Nucleus accumbens (tissue), 56 donors: Measurements from ENCODE around the gene GTSE1.

Experiments
- DNase-seq, 56 donors: peaks; one replicate each; lab custom pipeline; 2025; lab: John Stamatoyannopoulos, UW

Gene GTSE1

GRCh38 chr22:46349238-46349637, 52.6 kb downstream of the GTSE1 start:
- no peak for DNase-seq

GRCh38 chr22:46349681-46350080, 53.0 kb downstream of the GTSE1 start:
- no peak for DNase-seq

GRCh38 chr22:46350121-46350520, 53.5 kb downstream of the GTSE1 start:
- DNase-seq = no peak

- no peak for DNase-seq
Measured at GRCh38 chr22:46350646-46351045, 54.0 kb downstream of the GTSE1 start.

- DNase-seq = no peak
Measured at GRCh38 chr22:46351131-46351735, 54.6 kb downstream of the GTSE1 start.

- DNase-seq = no peak
Measured at GRCh38 chr22:46351767-46352166, 55.1 kb downstream of the GTSE1 start.

GRCh38 chr22:46352276-46352675, 55.6 kb downstream of the GTSE1 start:
- no peak for DNase-seq

- peak in 33 of 56 donors; percentile 4 to 83 (median 44) for DNase-seq
Measured at GRCh38 chr22:46352691-46353386, 56.2 kb downstream of the GTSE1 start.

- no peak for DNase-seq
Measured at GRCh38 chr22:46353483-46354105, 56.9 kb downstream of the GTSE1 start.

GRCh38 chr22:46354176-46354992, 57.7 kb downstream of the GTSE1 start:
- DNase-seq = no peak

- no peak for DNase-seq
Measured at GRCh38 chr22:46354993-46355305, 58.3 kb downstream of the GTSE1 start.

- DNase-seq = peak in 32 of 56 donors; percentile 5 to 81 (median 32)
Measured at GRCh38 chr22:46355369-46355995, 58.8 kb downstream of the GTSE1 start.

- no peak for DNase-seq
Measured at GRCh38 chr22:46355996-46356471, 59.4 kb downstream of the GTSE1 start.

GRCh38 chr22:46356496-46357480, 60.1 kb downstream of the GTSE1 start:
- DNase-seq = no peak

- no peak for DNase-seq
Measured at GRCh38 chr22:46357711-46358520, 61.2 kb downstream of the GTSE1 start.

GRCh38 chr22:46358766-46359165, 62.1 kb downstream of the GTSE1 start:
- no peak for DNase-seq

- no peak for DNase-seq
Measured at GRCh38 chr22:46359362-46359761, 62.7 kb downstream of the GTSE1 start.

- DNase-seq = no peak
Measured at GRCh38 chr22:46360097-46360496, 63.4 kb downstream of the GTSE1 start.
